ENCODE results near the gene FAM20C. TPM values are rescaled to one million over a fixed set of nuclear protein-coding genes. Genes with fewer than 3 reads are reported as not detected.

The FAM20C gene
- total and polyA plus RNA-seq, 10 of the 15 experiments (the other 5 are each of a cell fraction or from before 2014, with no cell fraction given), result 0.44 TPM; not detected in 9

GRCh38 chr7:184294-185264 is 7.8 kb upstream of the FAM20C start:
- TF ChIP-seq HDAC6 (IDR thresholded peaks at IDR 0.05; ENCODE audit: unreplicated experiment), result no peak
- no peak for TF ChIP-seq NRF1 (conservative IDR thresholded peaks at IDR 0.05; ENCODE audit: low read depth, low read length)
- no peak for TF ChIP-seq TCF7 (IDR thresholded peaks at IDR 0.05; ENCODE audit: borderline replicate concordance)
- no peak for TF ChIP-seq BACH1 (IDR thresholded peaks at IDR 0.05; ENCODE audit: borderline replicate concordance)
- TF ChIP-seq ZBTB4 (CRISPR knock-in tag; IDR thresholded peaks at IDR 0.05), result no peak
- no peak for TF ChIP-seq REST (IDR thresholded peaks at IDR 0.05; ENCODE audit: low read depth, low read length)
- no peak for TF ChIP-seq BCL11A (IDR thresholded peaks at IDR 0.05; ENCODE audit: low read depth, low read length)
- RAD21 ChIA-PET (ENCODE audit: unreplicated experiment), result no interaction called here
- no peaks in the 10 kb centered on the region for H4K20me1 ChIP-seq (ENCODE audit: control insufficient read depth, insufficient read depth)
- no peaks in the 10 kb centered on the region for H3K36me3 ChIP-seq (ENCODE audit: control insufficient read depth in 2 of 2, insufficient read depth in 2 of 2, low read length in 1 of 2)
- SMC1A ChIA-PET (ENCODE audit: uncharacterized antibody, unreplicated experiment), result no interaction called here
- no peaks in the 10 kb centered on the region for H3K4me1 ChIP-seq (ENCODE audit: control insufficient read depth, insufficient read depth, low read length)
- in situ Hi-C loops (cut with MboI), result no loop called here
- H3K9ac ChIP-seq (ENCODE audit: control insufficient read depth, insufficient read depth, low read length), result no peak overlapping the region
- intact Hi-C loops (cut with micrococcal nuclease; ENCODE audit: unreplicated experiment), result no loop called here
- H3K4me3 ChIP-seq, result no peak overlapping the region
- H2AFZ ChIP-seq (ENCODE audit: control insufficient read depth, low read depth, low read length), result no peak overlapping the region
- H3K27ac ChIP-seq (ENCODE audit: control insufficient read depth, insufficient read depth), result no peak overlapping the region
- ATAC-seq, result no peak
- no peak overlapping the region for H3K4me2 ChIP-seq (ENCODE audit: control insufficient read depth, insufficient read depth)
- no peaks in the 10 kb centered on the region for H3K9me3 ChIP-seq (replicated peaks; ENCODE audit: control insufficient read depth, insufficient read depth, low read length)
- POLR2A ChIA-PET, result no interaction called here
- 59% methylated on average over 27 of the region's 27 CpGs for WGBS (ENCODE audit: insufficient coverage, insufficient replicate concordance, low lambda C conversion rate, missing lambda C conversion rate)
- CTCF ChIA-PET, result no interaction called here
- BruUV-seq (replicated peaks), result no TSS peak
- no peaks in the 10 kb centered on the region for H3K79me2 ChIP-seq (ENCODE audit: control insufficient read depth, insufficient read depth, low read length)
- H3K27me3 ChIP-seq (replicated peaks in 1 of 2; ENCODE audit: control insufficient read depth in 2 of 2, insufficient read depth in 2 of 2, low read length in 1 of 2), result no peaks in the 10 kb centered on the region
- DNase-seq (ENCODE audit: low read depth, low spot score), result no peak
- no peak for FAIRE-seq
